Right lobe of liver (tissue), 4 donors: ENCODE measurements around the gene FNDC3B.

ENCODE experiments used
- CTCF ChIP-seq, 4 donors: fragments of 200-600 bp in 3 of 4; fragments of 450-650 bp in 1 of 4; IDR thresholded peaks; one replicate each; pipeline versions ENCODE4 v1.5.1 to v1.8.0; 2016 to 2022; ENCODE audit warnings: antibody characterized with exemption in 4 of 4, mild to moderate bottlenecking in 2 of 4
- POLR2A ChIP-seq: fragments of 450-650 bp; IDR thresholded peaks from one replicate; pipeline ENCODE4 v1.6.1; 2017; ENCODE audit warnings: antibody characterized with exemption, mild to moderate bottlenecking
- donor health status: DM: no; HTN: no; CAD: no.
- donor health status: DM: no; HTN: no; CAD: no.
- donor health status: DM: no; HTN: yes; CAD: no.

GRCh38 chr3:172138193-172138537, 98.8 kb downstream of the FNDC3B start:
- TF ChIP-seq POLR2A (no peak), CTCF (IDR thresholded peaks at IDR 0.05) (no peak)
